GM18502 (cell line): ENCODE results near the gene TSPOAP1.
"Not testable (repeated sequence)": the region's sequence is repeated elsewhere in the genome, so short reads cannot be mapped to it uniquely, and the experiment has no call there.

Source experiments
- ATAC-seq: cut with Tn5 transposase; IDR thresholded peaks from one replicate; pipeline ENCODE4 v1.9.1; 2021; ENCODE audit warnings: mild to moderate bottlenecking; ENCODE audit not compliant: unreplicated experiment, poor library complexity

Gene TSPOAP1

DNA sequence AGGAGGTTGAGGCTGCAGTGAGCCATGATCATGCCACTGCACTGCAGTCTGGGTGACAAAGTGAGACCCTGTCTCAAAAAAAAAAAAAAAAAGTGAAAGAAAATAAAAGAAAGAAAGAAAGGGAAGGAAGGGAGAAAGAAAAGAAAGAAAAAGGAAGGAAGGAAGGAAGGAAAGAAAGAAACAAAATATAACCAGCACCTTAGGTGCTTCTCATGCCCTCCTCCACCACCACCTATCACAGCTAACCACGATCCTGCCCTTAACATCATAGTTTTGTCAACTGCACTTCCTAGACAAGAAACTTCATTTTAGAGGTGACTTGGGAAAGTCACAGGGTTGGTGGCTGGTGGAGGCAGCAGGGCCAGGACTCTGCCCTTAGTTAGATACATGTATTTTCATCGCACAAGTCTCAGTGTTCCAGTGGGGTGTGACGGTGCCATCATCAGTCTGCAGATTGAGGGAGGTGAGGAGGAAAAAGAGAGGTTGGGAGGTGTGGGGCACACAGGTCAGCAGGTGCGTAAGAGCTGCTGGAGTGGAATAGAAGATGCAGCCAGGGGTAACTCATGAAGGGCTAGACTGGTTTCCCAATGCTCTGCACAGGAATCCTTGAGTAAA lies 13.4 kb upstream of the TSPOAP1 start:
- no peak for ATAC-seq

DNA sequence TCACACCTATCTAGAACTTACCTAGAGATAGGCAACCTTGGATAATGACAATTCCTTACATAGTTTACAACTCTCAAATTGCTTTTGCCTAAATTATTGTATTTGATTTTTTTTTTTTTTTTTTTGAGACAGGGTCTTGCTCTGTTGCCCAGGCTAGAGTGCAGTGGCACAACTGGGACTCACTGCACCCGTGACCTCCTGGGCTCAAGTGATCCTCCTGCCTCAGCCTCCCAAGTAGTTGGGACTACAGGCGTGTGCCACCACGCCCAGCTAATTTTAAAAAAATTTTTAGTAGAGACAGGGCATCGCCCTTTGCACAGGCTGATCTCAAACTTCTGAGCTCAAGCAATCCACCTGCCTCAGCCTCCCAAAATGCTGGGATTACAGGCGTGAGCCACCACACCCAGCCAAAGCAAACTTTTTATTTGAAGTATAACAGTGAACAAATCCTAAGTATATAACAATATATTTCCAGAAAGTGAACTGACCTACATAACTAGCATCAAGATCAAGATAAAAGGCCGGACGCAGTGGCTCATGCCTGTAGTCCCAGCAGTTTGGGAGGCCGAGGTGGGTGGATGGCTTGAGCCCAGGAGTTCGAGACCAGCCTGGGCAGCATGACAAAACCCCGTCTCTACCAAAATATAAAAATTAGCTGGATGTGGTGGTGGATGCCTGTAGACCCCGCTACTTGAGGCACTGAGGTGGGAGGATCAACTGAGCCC lies 12.7 kb upstream of the TSPOAP1 start:
- not testable (repeated sequence) for ATAC-seq

DNA sequence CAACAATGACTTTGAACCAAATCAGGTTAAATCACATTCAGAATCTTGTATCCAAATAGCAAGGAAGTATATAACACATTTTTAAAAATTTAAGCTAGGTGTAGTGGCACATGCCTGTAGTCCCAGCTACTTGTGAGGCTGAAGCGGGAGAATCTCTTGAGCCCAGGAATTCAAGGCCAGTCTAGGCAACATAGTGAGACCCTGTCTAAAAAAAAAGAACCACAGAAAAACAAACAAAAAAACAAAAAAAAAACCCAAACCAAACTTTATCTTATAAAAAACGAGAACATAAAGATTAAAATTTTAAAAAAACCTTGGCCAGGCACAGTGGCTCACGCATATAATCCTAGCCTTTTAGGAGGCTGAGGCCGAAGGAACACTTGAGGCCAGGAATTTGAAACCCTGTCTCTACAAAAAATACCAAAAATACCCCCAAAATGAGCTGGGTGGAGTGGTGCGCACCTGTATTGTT lies 11.8 kb upstream of the TSPOAP1 start:
- ATAC-seq, result no peak

DNA sequence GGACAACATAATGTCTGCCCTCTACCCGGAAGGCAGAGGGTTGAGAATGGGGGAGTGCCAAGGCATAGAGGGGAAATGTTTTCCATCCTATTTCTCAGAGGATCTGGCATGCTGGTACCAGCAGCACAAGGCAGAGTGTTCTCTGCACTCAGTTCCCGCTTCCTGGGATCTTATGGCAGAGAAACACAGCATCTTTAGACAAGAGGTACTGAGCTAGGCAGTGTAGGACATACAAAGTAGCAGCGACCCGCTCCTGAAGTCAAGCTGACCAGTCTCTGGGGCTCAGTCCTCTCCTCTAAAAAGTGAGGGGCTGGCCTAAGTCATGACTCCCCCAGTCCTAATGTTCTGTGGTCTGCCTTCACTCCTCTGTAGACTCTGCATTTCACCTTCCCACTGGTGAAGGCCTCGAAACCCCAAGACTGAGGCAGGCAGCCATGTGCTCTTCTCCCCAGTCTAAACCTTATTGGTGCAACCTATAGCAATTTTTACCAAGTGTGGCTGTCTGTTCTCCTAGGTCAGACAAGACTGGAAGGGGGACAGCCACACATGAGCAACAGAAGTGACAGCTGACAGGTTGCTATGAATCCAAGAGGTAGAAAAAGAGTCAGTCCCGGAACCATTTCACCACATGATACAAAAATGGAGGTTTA lies 11.3 kb upstream of the TSPOAP1 start:
- ATAC-seq, result no peak

DNA sequence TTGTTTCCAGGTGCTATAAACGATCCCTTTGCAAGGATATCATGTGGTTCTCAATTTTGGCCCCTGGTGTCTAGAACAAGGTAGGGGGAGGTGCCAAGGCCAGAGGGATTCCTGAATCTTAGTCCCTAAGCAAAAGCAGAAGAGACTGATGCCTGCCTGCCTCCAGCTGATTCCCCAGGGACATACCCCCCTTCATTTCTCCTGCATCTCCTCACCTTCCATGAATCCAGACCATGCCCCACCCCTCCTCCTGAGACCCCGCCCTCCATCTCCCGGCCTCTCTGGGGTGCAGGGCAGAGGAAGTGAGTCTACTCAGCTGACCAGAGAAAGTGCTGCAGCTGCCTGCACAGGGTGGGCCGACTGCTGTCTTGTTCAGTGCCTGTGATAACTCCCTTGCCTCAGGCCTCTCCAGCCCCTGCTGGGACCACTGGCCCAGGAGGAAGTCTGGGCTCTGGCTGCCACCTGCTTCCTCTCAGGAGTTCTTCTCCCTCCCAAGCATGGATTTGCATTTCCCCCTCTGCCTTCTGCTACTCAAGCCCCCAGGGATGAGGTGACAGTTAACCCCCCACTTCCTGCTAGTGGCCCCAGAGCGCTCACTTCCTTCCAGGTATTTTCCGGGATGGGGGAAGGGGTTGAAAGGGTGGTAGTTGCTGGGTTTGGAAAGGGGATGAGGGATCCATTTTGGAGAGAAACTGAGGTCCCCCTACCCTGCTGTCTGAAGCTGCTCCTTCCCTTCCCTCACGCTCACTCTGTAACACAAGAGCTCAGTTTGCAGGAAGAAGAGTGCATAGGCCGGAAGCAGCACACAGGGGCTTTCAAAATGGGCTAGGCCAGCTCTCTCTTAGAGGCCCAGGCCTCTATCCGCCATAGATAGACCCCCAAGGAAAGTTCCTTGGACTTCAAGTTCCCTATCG lies 10.5 kb upstream of the TSPOAP1 start:
- ATAC-seq, result peak; percentile 35

DNA sequence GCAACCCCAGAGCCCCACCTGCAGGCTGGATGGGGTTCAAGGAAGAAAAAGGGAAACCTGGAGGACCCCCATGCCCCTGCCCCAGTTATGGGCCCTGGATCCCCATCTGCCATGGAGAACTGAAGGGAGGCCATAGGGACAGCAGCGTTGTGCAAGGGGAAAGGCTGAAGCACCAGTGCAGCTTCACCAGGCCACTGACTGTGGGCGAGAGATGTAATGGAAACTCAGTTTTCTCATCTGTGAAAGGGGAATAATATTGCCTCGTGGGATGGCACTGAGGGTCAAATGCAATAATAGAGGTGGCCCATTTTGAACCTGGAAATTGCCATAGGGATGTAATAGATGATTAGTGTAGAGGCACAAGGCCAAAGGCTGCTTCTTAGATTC lies 9.9 kb upstream of the TSPOAP1 start:
- no peak for ATAC-seq

DNA sequence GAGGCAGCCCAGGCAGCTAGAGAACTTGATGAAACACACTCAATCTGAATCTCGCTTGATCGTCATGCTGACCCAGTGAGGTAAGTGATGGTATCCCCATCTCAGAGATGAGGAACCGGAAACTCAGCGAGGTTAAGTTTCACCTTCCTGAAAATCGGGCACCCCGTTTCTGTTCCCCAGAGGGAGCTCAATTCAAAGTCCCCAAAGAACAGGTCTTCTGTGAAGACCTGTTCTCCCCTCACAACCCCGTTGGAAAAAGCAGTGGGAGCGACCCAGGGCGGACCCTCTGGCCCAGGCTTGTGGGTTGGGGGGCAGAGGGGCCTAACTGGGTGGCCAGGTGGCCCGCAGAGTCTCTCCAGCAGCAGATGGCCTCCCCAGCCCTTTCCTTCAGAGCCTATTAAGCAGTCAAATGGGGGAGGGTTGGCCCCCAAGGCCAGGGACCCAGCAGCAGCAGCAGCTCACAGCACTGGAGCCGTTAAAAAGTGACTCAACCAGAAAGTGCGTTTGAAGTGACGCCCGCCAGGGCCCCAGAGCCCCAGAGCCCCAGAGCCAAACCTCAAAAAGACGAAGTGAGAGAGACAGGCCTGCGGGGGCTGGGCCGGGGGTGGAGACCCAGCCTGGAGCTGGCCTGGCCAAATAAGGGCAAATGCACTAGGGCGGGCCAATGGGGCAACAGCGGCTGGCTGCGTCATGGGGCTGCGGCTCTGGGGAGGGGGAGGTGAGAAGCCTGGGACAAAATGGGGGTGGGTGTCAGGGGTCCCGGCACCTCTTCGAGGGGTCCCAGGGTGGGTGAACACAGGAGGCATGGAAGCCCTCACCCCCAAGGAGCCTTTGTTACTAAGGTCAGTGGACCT lies 9.2 kb upstream of the TSPOAP1 start:
- peak; percentile 61 for ATAC-seq

DNA sequence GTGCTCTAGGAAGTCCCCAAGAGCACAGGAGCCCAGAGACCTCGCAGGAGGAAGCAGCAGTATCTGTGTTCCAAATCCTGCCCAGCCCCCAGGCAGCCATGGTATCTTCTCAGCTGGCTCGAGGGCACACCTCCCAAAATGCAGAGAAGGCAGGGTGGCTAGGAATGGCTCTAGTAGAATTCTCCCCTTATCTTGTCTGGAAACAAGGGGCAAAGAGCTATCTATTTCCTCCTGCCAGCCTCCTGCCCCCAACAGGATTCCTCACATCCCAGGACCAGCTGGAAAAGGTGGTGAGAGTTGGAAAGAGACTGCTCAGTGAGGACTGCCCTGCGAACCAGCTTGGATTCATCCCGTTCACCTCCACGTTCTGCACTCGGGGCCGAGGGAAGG lies 8.6 kb upstream of the TSPOAP1 start:
- no peak for ATAC-seq

DNA sequence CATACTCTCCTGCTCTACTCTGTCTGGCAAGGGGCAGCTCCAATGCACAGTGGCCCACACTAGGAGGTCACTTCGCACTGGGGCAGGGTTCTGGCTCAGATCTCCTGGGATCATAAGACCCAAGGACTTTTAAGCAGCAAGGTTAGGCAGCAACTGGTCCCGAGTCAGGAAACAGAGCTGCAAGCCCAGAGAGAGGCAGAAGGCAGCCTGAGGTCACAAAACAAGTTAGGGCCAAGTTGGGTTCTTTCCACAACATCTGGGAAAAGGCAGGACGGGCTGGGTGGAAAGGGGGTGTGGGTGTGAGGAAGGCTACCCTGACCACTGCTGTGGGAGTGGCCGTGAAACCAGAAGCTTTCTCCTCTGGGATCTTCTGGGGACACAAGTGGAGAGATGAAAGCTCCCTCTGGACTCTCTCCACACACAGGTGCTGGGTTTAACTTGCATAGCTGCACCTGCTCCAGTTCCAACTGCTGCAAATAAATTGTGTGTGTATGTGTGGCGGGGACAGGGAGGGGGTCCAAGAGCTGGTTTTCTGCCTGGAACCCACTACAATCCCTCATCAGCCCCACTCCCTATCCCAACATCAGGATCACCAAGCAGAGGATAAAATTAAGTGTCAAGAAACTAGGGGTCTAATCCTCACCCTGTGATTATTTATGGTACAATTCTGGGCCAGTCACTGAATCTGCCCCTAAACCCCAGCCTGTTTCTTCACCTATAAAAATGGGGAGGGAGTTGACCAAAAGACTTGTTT lies 8.0 kb upstream of the TSPOAP1 start:
- ATAC-seq, result no peak

DNA sequence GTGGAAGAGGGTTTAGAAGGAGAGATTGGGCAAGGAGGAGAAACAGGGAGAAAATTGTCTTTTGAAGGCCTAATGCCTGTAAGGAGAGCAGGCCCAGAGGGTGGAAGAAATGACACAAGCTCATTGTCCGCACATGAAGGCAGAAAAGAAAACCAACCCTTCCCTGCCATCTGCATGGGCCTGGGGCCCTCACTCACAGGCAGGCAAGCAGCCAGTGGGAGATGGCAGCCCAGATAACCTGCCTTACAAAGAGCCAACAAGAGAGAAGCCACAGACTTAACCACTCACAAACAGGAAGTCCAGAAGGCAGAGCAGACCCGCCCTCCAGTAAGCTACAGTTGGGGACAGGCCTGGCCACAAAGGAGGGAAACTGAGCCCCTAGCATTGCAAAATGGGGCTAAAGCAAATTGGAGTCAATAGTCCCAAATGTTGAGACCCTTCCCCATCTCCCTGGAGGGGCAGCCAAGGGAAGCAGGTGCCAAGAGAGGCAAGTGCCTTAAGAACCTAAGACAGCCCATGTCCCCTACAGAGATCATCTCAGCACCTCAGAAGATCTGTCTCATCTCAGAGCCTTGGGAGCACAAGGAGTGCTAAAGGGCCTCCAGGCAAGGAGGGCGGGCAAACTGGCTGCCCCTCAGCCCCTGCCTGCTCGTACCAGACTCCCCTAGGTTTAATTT lies 7.3 kb upstream of the TSPOAP1 start:
- no peak for ATAC-seq

DNA sequence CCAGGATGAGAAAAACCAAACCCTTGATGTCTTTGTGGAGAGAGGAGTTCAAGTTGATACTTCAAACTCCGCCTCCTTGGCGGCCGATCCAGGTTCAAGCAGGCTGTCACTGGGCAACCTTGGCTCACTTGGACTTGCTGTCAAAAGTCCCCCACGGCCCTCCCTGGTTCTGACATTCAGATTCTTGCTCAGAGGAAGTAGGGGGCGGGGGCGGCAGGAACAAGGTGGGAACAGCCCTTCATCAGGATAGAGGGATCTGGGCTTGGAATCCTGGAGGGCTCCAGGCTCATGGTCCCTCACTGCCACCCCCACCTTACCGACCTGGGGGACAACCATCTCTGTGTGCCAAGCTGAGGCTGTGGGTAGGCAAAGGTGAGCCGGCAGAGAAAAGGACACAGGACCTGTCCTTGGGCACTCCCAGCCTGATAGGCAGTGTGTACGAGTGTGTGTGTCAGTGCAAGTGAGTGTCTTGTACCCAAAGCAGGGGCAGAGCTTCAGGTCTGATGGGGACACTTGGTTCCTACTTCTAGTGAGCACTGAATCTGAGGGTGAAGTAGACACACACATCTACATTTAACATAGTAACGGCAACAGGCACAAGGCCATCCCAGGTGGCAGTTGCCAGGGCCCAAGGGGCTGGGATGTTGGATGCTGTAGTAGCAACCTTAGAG lies 6.6 kb upstream of the TSPOAP1 start:
- ATAC-seq, result no peak

DNA sequence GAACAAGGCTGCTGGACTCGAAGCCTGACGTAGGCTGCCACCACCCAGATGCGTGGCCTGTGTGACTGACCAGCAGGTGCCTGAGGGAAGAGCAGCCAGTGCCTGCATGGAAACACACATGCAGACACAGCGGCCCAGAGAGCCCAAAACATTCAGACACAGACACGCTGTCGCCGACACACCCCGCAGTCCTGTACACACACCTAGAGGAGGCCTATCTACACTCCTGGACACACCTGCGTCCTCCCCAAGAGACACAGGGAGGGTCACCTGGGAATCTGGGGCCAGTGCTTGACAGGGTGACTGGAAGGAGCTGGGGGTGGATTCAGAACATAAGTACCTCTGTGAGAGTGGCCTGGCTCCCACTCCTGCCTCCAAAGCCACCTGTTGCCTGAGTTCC lies 6.1 kb upstream of the TSPOAP1 start:
- no peak for ATAC-seq

DNA sequence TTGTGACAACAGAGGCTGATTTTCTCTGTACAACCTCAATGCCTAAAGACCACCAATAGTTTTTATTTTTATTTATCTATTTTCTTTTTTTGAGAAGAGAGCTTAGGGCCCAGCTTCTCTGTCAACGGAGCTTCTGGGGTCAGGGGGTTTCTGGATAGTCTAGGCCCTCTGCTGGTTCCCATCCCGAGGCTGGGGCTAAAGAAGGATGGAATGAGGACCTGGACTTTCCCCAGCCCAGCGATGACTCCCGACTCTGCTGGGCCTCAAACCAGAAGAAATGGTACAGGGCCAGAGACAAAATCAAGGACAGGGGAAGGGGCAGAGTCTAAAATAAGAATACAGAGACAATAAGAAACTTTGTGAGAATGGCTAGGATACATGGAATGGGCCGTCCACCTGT lies 5.7 kb upstream of the TSPOAP1 start:
- ATAC-seq, result no peak

DNA sequence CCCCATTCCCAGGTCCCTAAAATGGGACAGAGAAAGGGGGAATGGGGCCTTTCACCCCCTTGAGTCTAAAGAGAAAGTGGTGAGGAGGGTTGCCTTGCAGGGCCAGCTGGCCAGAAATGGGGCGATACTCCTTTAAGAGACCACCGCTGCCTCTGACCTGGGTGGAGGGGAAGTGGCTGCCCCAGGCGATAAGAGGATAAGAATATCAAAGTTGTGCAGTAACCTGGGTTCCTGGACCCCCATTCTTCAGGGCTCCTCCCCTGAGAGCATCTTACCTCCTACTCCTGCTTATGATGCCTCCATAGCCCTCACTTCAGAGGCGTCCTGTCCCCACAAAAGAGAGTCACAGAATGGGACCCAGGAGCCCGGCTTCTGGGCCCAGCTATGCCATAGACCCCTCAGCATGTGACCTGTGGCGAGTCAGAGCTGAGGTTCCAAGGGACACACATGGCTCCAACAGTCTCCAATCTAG lies 5.2 kb upstream of the TSPOAP1 start:
- ATAC-seq, result no peak

DNA sequence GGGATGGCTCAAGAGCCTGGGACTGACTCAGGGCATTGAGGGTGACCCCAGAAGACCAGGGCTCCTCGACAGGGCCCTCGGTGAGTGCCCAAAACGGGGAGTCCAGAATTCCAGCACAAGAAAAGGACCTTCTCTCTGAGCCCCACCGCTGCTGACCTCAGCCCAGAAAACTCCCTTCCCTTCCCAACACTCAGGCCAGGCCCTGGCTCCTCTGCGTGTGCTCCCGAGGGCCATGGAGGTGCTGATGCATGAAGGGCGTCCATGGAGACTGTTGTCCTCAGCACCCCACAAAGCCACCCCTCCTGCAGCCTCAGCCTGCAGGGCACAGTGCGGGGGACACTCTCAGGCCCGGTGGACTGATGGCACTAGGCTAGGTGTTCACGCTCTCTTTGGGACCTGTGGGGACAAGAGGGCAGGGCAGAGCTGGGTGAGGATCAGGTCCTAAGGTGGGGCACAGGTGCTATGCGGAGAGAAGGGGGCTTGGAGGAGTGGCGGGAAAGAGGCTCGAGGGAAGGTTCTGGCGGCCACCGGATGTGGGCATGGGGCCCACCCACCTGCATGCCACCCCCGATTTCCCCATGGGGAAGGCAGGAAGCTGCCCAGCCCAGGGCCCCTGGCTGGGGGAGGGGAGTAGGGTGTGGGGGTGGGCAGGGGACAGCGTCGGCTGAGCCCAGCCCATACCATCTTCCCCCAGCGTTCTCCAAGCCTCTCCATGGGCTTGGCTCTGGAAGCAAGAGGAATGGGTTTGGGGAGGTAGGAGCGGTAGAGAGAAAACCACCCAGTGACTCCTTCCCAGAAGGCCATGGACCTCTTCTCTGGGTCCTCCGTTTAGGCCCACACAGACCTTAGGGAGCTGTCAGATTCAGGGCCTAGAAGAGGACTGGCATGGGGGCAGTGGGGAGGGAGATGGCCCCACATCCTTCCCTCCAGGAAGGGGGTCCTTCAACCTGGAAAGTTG lies 4.5 kb upstream of the TSPOAP1 start:
- no peak for ATAC-seq

DNA sequence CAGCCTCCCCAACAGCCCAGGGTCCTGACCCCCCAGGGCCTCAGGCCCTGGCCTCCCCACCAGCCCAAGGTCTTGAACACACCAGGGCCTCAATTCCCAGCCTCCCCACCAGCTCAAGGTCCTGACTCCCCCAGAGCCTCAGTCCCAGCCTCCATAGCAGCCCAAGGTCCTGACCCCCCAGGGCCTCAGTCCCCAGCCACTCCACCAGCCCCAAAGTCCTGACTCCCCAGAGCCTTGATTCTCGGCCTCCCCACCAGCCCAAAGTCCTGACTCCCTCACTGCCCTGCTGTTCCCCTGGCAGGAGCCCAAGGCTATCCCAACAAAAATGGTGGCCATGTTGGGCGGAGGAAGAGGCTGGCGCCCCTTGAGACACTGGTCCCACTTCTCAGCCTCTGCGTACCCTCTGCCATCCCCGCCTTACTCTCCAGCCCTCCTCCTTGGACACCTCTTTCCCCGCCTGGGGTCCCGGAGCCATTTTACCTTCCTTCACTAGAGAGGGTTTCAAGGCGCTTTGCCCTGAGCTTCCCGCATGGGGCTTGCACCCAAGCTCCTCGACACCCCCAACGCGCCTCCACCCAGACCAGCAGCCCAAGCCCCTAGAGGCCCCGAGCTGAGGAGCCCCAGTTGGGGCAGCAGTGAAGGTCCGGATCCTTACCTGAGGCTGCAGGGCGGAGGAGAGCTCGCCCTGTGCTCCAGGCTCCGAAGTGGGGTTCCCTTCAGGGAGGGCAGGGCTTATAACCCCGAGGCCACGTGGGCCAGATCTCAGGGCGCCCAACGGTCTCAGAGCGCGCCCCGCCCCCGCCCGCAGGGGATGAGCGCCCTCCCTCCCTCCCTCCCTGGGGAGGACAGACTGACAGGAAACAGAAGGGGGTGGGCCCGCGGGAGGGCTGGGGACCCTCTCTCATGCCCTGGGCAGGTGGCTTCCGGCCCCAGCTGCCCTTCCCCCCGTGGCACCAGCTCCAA lies 3.5 kb upstream of the TSPOAP1 start:
- peak; percentile 17 for ATAC-seq
